ENCODE measurements around the gene SEMA6B. TPM values are rescaled to one million over a fixed set of nuclear protein-coding genes. Genes with fewer than 3 reads are reported as not detected.
"Not testable (repeated sequence)": the region's sequence is repeated elsewhere in the genome, so short reads cannot be mapped to it uniquely, and the experiment has no call there.

SEMA6B gene
- total and polyA plus RNA-seq, 12 donors, result 3.1 to 59.2 (median 27.2) TPM

GRCh38 chr19:4568886-4569285 lies 9.4 kb upstream of the SEMA6B start:
- no peak for DNase-seq
- 70 to 77% (median 75%) methylated on average over 7 of the region's 7 CpGs for WGBS, 4 donors
- Histone ChIP-seq H3K27ac (no peak overlapping the region), H3K9me3 (replicated peaks in 1 of 3) (no peaks in the 10 kb centered on the region), H3K27me3 (no peaks in the 10 kb centered on the region), H3K4me3 (no peak overlapping the region), H3K4me1 (replicated peaks in 1 of 2) (no peaks in the 10 kb centered on the region), H3K36me3 (replicated peaks in 1 of 2) (no peaks in the 10 kb centered on the region)
- TF ChIP-seq POLR2A (IDR thresholded peaks at IDR 0.05), result no peak
- TF ChIP-seq CTCF (IDR thresholded peaks at IDR 0.05), result no peak
- intact Hi-C loops (cut with DNase I), result no loop called here

GRCh38 chr19:4567584-4568071 lies 8.1 kb upstream of the SEMA6B start:
- TF ChIP-seq CTCF (IDR thresholded peaks at IDR 0.05) (peak; percentile 65 to 90 (median 82)), POLR2A (IDR thresholded peaks at IDR 0.05) (no peak)
- intact Hi-C loops (cut with DNase I), result no loop called here
- Histone ChIP-seq H3K4me1 (replicated peaks in 1 of 2) (no peaks in the 10 kb centered on the region), H3K36me3 (replicated peaks in 1 of 2) (no peaks in the 10 kb centered on the region), H3K27me3 (no peaks in the 10 kb centered on the region), H3K27ac (no peak overlapping the region), H3K4me3 (no peak overlapping the region), H3K9me3 (replicated peaks in 1 of 3) (no peaks in the 10 kb centered on the region)
- DNase-seq, result peak; percentile 59 to 82 (median 65)
- WGBS, 4 donors, result 44 to 55% (median 53%) methylated on average over 14 of the region's 14 CpGs

GRCh38 chr19:4566402-4567051 lies 7.0 kb upstream of the SEMA6B start:
- no peaks in the 10 kb centered on the region for H3K27me3 ChIP-seq
- no peaks in the 10 kb centered on the region for H3K4me1 ChIP-seq (replicated peaks in 1 of 2)
- H3K27ac ChIP-seq, result no peak overlapping the region
- intact Hi-C loops (cut with DNase I), result no loop called here
- DNase-seq, result no peak
- no peaks in the 10 kb centered on the region for H3K36me3 ChIP-seq (replicated peaks in 1 of 2)
- H3K4me3 ChIP-seq, result no peak overlapping the region
- H3K9me3 ChIP-seq (replicated peaks in 1 of 3), result no peaks in the 10 kb centered on the region
- 86 to 91% (median 90%) methylated on average over 21 to 35 of the region's 35 CpGs for WGBS, 4 donors
- no peak for TF ChIP-seq CTCF (IDR thresholded peaks at IDR 0.05)
- TF ChIP-seq POLR2A (IDR thresholded peaks at IDR 0.05), result no peak

- H3K4me3 ChIP-seq; H3K4me1 ChIP-seq (replicated peaks in 1 of 2); H3K27me3 ChIP-seq; H3K36me3 ChIP-seq (replicated peaks in 1 of 2); intact Hi-C loops (cut with DNase I); H3K9me3 ChIP-seq (replicated peaks in 1 of 3); H3K27ac ChIP-seq: not testable (repeated sequence)
- DNase-seq, result peak in 2 of 7 donors; percentile 50 to 51
- 62 to 85% (median 72%) methylated on average over 5 of the region's 5 CpGs for WGBS, 4 donors
Observed at GRCh38 chr19:4563562-4563961, 4.1 kb upstream of the SEMA6B start.

GRCh38 chr19:4562085-4562484 lies 2.6 kb upstream of the SEMA6B start:
- H3K27me3 ChIP-seq; H3K36me3 ChIP-seq (replicated peaks in 1 of 2); H3K4me3 ChIP-seq; H3K9me3 ChIP-seq (replicated peaks in 1 of 3); intact Hi-C loops (cut with DNase I): not testable (repeated sequence)
- WGBS, 4 donors, result 70 to 90% (median 76%) methylated on average over 6 to 7 of the region's 7 CpGs
- DNase-seq, result peak in 1 of 7 donors; percentile 60
- peaks cover 0 to 15% of the 10 kb centered on the region in 2 donors for H3K4me1 ChIP-seq (replicated peaks in 1 of 2)
- peak overlapping the region in 1 of 5 donors; percentile 55 for H3K27ac ChIP-seq
